Measurements from ENCODE around the gene LRRC2.

GRCh38 chr3:46484911-46485778 lies 81.0 kb downstream of the LRRC2 start:
- TF ChIP-seq EZH2 (optimal IDR thresholded peaks at IDR 0.05; ENCODE audit: low read depth, low read length): no peak
- TF ChIP-seq CTCF (IDR thresholded peaks at IDR 0.05; ENCODE audit: low read length): no peak
- TF ChIP-seq EZH2phosphoT487 (IDR thresholded peaks at IDR 0.05; ENCODE audit: low read length): no peak
